BLaER1 (cell line): ENCODE measurements around the gene ZNF185.

Source experiments
- H3K27ac ChIP-seq: shearing (Covaris generic); formaldehyde crosslinking; 2 replicates; pipeline ENCODE4 v1.8.1; 2022
- H3K27me3 ChIP-seq: shearing (Covaris generic); formaldehyde crosslinking; 2 replicates; pipeline ENCODE4 v1.8.1; 2022
- H3K36me3 ChIP-seq: shearing (Covaris generic); formaldehyde crosslinking; 2 replicates; pipeline ENCODE4 v1.8.1; 2022
- H3K4me1 ChIP-seq: shearing (Covaris generic); formaldehyde crosslinking; 2 replicates; pipeline ENCODE4 v1.8.1; 2022
- H3K4me2 ChIP-seq: shearing (Covaris generic); formaldehyde crosslinking; 2 replicates; pipeline ENCODE4 v1.8.1; 2022
- H3K4me3 ChIP-seq: shearing (Covaris generic); formaldehyde crosslinking; 2 replicates; pipeline ENCODE4 v1.8.1; 2022
- H3K9ac ChIP-seq: shearing (Covaris generic); formaldehyde crosslinking; 2 replicates; pipeline ENCODE4 v1.8.1; 2022
- H3K9me3 ChIP-seq: shearing (Covaris generic); formaldehyde crosslinking; 2 replicates; pipeline ENCODE4 v1.8.1; 2022
- H4K20me1 ChIP-seq: shearing (Covaris generic); formaldehyde crosslinking; 2 replicates; pipeline ENCODE4 v1.8.1; 2022
- Cebpa-rat ChIP-seq: shearing (Covaris generic); IDR thresholded peaks from 2 replicates; pipeline ENCODE4 v1.8.1; 2022

The ZNF185 gene

GRCh38 chrX:152945021-152945979 lies 47.4 kb downstream of the ZNF185 start:
- Histone ChIP-seq H4K20me1 (peaks cover 16% of the 10 kb centered on the region; the same call in 1 of the 2 replicates), H3K36me3 (no peaks in the 10 kb centered on the region), H3K27me3 (peaks cover 79% of the 10 kb centered on the region), H3K4me2 (no peak overlapping the region), H3K4me3 (no peak overlapping the region), H3K9me3 (no peaks in the 10 kb centered on the region), H3K4me1 (peaks cover 18% of the 10 kb centered on the region; the same call in 1 of the 2 replicates), H3K9ac (no peak overlapping the region), H3K27ac (no peak overlapping the region)
- TF ChIP-seq Cebpa-rat: no peak

GRCh38 chrX:152946681-152947080 lies 48.8 kb downstream of the ZNF185 start:
- Histone ChIP-seq H3K27me3 (peaks cover 83% of the 10 kb centered on the region), H3K4me3 (no peak overlapping the region), H3K27ac (no peak overlapping the region), H3K9ac (no peak overlapping the region), H4K20me1 (peaks cover 16% of the 10 kb centered on the region; the same call in 1 of the 2 replicates), H3K4me2 (no peak overlapping the region), H3K9me3 (no peaks in the 10 kb centered on the region), H3K36me3 (no peaks in the 10 kb centered on the region), H3K4me1 (peaks cover 14% of the 10 kb centered on the region; the same call in 1 of the 2 replicates)
- no peak for TF ChIP-seq Cebpa-rat
